Measurements from ENCODE around the gene XDH.

DNA sequence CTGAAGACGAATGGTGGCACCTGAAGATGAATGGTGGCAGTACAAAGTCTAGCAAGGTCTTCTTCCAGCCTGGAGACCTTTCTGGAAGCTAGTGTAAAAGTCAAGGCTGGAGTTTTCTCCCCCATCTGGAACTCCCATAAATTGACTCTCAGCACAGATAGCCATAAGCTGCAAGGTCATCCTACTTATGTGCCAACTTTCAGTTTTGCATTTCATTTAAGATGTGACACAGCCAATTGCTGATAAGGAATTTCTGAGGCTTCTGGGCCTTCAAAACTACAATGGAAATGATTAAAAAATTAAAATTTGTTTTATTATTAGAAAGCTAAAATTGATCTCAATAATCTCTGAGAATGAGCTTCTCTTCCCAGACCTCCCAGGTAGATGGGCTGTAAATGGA, 10.2 kb downstream of the XDH start:
- TF ChIP-seq POLR2AphosphoS5 (IDR thresholded peaks at IDR 0.05; ENCODE audit: low read depth): no peak
- TF ChIP-seq, protein P1, sequence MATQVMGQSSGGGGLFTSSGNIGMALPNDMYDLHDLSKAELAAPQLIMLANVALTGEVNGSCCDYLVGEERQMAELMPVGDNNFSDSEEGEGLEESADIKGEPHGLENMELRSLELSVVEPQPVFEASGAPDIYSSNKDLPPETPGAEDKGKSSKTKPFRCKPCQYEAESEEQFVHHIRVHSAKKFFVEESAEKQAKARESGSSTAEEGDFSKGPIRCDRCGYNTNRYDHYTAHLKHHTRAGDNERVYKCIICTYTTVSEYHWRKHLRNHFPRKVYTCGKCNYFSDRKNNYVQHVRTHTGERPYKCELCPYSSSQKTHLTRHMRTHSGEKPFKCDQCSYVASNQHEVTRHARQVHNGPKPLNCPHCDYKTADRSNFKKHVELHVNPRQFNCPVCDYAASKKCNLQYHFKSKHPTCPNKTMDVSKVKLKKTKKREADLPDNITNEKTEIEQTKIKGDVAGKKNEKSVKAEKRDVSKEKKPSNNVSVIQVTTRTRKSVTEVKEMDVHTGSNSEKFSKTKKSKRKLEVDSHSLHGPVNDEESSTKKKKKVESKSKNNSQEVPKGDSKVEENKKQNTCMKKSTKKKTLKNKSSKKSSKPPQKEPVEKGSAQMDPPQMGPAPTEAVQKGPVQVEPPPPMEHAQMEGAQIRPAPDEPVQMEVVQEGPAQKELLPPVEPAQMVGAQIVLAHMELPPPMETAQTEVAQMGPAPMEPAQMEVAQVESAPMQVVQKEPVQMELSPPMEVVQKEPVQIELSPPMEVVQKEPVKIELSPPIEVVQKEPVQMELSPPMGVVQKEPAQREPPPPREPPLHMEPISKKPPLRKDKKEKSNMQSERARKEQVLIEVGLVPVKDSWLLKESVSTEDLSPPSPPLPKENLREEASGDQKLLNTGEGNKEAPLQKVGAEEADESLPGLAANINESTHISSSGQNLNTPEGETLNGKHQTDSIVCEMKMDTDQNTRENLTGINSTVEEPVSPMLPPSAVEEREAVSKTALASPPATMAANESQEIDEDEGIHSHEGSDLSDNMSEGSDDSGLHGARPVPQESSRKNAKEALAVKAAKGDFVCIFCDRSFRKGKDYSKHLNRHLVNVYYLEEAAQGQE (IDR thresholded peaks at IDR 0.05; ENCODE audit: insufficient replicate concordance, low read depth): no peak
- TF ChIP-seq, protein P2, sequence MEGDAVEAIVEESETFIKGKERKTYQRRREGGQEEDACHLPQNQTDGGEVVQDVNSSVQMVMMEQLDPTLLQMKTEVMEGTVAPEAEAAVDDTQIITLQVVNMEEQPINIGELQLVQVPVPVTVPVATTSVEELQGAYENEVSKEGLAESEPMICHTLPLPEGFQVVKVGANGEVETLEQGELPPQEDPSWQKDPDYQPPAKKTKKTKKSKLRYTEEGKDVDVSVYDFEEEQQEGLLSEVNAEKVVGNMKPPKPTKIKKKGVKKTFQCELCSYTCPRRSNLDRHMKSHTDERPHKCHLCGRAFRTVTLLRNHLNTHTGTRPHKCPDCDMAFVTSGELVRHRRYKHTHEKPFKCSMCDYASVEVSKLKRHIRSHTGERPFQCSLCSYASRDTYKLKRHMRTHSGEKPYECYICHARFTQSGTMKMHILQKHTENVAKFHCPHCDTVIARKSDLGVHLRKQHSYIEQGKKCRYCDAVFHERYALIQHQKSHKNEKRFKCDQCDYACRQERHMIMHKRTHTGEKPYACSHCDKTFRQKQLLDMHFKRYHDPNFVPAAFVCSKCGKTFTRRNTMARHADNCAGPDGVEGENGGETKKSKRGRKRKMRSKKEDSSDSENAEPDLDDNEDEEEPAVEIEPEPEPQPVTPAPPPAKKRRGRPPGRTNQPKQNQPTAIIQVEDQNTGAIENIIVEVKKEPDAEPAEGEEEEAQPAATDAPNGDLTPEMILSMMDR (IDR thresholded peaks at IDR 0.05; ENCODE audit: insufficient read depth, low read length): no peak

Measured in HL-60 (cell line).